Activated CD8-positive, alpha-beta memory T cell treated with anti-CD3 and anti-CD28 coated beads for 48 hours (primary cell): ENCODE data around the gene NPHS1.

Source experiments
- DNase-seq, 3 experiments: peaks; one replicate each; pipeline ENCODE4 v3.0.0-alpha.2; 2020; ENCODE audit warnings: low read depth in 2 of 3, low spot score in 2 of 3

The NPHS1 gene

DNA sequence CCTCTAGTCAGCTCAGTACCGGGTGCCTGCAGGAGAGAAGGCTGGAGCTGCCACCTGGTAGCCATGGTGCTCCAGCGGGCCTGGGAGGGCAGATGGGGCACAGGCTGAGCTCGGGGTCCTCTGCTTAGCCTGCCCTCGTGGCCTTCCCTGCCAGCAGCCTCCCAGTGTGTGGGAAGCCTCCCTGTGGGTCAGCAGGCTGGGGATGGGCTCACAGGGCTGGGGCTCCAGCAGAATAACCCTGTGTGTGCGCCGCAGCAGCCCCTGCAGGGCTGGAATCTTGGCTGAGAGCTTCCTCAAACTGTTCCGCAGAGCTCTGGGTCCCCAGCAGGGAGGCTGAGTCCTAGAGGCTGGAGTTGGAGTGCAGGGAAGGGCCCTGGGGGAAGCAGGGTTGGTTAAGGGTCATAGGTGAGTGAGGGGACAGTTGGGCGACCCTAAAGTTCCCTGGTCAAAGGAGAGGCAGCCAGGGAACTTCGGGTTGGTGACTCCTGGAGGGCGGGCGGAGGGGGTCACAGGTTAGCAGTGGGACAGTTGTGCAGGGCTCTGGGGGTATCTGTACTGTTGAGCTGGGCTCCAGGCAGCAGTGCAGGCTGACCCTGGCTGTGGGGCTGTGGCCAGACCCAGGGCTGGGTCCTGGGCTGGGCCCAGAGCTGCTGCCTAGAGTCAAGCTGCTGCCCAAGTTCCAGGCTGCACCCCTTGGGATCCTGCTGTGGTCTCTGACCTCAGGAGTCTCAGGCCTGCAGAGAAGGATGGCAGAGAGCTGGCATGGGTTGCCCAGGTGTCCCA, 62.9 kb downstream of the NPHS1 start:
- no peak for DNase-seq

GRCh38 chr19:35788205-35788960, 63.9 kb downstream of the NPHS1 start:
- no peak for DNase-seq

DNA sequence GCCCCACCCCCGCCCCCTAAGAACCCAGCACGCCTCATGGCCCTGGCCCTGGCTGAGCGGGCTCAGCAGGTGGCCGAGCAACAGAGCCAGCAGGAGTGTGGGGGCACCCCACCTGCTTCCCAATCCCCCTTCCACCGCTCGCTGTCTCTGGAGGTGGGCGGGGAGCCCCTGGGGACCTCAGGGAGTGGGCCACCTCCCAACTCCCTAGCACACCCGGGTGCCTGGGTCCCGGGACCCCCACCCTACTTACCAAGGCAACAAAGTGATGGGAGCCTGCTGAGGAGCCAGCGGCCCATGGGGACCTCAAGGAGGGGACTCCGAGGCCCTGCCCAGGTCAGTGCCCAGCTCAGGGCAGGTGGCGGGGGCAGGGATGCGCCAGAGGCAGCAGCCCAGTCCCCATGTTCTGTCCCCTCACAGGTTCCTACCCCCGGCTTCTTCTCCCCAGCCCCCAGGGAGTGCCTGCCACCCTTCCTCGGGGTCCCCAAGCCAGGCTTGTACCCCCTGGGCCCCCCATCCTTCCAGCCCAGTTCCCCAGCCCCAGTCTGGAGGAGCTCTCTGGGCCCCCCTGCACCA, 65.0 kb downstream of the NPHS1 start:
- DNase-seq = no peak

DNA sequence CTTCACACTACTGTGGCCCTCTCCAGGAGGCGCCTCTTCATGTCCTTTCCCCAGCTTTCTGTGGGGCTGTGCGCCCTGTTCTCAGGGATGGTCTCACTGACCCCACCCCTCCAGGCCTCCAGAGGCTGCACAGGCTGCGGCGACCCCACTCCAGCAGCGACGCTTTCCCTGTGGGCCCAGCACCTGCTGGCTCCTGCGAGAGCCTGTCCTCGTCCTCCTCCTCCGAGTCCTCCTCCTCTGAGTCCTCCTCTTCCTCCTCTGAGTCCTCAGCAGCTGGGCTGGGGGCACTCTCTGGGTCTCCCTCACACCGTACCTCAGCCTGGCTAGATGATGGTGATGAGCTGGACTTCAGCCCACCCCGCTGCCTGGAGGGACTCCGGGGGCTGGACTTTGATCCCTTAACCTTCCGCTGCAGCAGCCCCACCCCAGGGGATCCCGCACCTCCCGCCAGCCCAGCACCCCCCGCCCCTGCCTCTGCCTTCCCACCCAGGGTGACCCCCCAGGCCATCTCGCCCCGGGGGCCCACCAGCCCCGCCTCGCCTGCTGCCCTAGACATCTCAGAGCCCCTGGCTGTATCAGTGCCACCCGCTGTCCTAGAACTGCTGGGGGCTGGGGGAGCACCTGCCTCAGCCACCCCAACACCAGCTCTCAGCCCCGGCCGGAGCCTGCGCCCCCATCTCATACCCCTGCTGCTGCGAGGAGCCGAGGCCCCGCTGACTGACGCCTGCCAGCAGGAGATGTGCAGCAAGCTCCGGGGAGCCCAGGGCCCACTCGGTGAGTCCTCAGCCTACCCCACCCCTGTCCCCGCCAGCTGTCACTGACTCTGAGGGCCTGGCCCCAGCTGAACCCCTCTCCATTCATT, 65.8 kb downstream of the NPHS1 start:
- DNase-seq = no peak

- no peak for DNase-seq
These were observed 67.0 kb downstream of the NPHS1 start for GRCh38 chr19:35785339-35785627.

GRCh38 chr19:35784503-35785338, 67.6 kb downstream of the NPHS1 start:
- no peak for DNase-seq

DNA sequence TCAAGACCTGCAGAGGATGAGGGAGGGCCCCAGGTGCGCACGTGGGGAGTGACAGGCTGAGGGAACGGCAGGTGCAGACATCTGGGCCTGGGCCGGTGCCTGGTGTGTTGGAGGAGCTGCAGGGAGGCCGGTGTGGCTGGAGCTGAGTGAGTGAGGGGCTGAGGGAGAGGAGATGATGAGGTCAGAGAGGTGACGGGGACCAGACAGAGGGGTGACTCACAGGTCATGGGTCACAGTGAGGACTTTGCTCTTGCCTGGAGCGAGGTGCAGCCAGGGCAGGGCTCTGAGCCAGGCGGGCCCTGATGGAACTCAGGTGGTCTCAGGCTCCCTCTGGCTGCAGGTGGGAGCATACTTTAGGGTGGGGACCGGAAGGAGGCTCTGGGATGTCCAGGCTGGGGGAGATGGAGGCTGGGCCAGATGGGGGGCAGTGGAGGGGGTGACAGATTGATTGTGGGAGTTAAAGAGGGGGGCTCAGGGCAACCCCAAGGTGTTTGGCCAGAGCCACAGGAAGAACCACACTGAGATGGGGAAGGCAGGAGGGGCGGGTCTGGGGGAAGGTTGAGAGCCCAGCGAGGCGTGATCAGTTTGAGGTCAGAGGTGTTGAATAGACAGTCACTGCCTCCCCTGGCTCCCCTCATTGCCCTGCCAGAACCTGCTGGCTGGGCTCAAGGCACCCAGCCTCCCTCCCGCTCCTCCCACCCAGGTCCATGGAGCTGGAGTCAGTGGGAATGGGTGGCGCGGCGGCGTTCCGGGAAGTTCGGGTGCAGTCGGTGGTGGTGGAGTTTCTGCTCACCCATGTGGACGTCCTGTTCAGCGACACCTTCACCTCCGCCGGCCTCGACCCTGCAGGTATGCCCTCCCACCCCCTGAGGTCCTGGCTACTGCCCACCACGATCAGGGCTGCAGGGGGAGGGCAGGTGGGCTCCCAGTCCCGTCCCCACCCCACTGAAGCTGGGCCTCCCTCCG, 68.6 kb downstream of the NPHS1 start:
- no peak for DNase-seq

DNA sequence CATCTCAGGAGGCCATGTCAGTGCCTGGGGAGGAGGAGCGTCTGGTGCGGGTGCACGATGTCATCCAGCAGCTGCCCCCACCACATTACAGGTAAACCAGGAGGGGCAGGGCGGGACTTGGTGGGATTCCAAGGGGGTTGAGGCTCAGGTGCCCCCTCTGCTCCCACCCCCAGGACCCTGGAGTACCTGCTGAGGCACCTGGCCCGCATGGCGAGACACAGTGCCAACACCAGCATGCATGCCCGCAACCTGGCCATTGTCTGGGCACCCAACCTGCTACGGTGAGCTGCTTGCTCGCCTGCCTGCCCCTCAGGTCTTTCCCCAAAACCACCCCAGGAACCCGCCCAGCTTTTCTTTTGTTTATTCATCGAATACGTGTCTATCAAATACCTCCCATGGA, 69.7 kb downstream of the NPHS1 start:
- DNase-seq = no peak

DNA sequence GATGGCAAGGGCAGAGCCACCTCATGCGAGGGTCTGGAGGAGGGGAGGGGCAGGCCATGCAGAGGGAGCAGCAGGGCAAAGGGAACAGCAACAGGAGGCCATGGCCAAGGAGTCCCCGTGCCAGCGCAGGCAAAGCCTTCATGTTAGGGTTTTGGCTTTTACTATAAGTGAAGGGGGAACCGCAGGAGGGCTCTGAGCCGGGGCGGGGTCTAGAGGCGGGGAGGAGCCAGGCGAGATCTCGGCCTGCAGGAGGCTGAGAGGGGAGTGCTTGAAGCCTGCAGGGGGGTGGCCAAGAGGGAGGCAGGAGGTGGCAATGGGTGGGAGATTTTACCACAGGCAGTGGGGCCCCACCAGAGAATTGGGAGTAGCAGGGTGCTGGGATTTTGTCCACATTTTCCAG, 70.7 kb downstream of the NPHS1 start:
- no peak for DNase-seq

DNA sequence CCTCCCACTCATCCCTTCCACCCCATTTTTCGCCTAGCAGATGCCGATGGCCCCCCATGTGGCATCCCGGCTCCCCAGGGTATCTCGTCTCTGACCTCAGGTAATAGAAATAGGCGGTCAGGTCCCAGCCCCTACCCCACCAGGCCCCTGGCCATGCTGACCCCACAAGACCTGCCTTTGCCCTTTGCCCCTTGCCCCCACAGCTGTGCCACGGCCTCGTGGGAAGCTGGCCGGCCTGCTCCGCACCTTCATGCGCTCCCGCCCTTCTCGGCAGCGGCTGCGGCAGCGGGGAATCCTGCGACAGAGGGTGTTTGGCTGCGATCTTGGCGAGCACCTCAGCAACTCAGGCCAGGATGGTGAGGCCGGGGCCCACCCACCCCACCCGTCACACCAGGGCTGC, 71.6 kb downstream of the NPHS1 start:
- DNase-seq = no peak

DNA sequence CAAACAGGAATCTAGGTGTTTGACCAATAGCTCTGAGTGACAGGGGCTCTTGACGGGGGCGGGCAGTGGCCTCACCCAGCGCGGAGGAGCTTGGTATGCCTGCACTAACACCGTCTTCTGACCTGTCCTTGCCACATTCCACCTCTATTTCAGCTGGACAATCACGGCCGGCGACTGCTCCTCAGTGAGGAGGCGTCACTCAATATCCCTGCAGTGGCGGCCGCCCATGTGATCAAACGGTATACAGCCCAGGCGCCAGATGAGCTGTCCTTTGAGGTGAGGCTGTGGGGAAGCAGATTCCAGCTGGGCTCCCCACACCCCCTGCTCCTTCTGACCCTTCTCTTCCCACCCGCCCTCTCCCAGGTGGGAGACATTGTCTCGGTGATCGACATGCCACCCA, 72.2 kb downstream of the NPHS1 start:
- DNase-seq = no peak

GRCh38 chr19:35779033-35779432, 73.3 kb downstream of the NPHS1 start:
- no peak for DNase-seq

DNA sequence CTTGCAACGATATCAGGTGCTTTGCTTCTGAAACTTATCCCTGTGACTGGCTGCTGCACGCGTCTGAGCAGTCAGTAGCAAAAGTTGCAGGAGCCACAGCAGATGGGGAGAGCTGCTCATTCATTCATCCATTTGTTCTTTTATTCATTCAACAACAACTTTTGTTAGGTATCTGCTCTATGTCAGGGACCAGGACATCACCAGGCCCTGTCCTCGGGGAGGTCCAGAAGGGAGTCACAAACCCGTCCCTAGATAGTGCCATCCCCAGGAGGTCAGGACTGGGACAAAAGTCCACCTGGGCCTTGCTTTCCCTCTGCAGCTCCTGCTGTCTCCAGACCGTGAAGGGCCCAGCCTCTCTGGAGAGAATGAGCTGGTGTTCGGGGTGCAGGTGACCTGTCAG, 74.3 kb downstream of the NPHS1 start:
- no peak for DNase-seq

DNA sequence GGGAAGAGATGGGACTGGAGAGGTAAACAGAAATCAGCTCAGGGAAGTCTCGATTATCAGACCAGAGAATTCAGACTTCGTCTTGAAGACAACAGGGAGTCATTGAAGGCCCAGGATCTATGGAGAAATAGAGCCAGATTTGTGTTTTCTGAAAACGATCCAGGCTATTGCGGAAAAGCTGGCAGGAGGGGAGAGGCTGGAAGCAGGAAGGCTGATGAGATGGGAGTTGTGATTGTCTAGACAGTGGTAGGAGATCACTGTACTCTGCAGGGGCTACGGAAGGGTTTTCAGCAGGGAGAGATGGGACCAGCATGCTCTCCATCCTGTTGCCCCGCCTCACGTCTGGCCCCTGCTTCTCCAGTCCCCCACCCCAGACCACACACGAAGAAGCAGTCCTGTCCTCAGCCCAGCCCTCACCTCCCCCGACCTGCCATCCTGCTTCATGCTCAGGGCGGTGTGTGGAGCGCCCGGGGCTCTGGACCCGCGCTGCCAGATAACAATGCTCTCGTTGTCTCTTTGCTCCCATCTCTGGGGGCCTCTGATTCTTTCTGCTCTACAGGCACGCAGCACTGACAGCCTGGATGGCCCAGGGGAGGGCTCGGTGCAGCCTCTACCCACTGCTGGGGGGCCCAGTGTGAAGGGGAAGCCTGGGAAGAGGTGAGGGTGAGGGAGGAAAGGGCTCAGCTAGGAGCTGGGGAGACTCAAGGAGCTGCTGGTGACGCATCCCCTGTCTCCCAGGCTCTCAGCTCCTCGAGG, 75.0 kb downstream of the NPHS1 start:
- no peak for DNase-seq

DNA sequence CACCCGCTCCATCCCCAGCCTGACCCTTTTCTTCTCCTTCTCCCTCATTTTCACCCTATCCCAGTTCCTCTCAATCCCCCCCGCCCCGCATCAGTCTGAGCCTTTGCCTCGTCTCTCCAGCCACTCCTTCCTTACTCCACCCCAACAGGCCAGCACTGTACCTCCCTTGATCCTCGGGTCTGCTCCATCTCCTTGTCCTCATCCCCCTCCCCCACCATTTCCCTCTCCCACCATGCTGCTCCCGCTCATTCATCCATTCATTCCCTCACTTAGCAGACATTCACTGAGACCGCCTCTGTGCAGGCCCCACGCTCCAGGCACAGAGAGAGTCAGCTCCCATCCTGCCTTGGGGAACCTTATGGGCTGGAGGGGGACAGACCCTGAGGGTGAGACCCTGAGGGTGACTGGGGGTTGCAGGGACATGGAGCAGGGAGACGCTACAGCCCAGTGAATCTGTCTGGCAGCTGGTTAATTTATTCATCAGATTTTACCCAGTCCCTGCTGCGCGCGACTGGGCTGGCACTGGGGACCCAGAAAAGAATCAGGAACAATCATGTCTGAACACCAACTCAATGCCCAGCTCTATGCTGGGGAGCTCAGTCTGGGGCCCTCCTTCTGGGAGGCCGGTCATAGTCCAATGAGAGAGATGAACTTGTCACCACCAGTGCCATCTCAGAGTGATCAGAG, 76.1 kb downstream of the NPHS1 start:
- DNase-seq = no peak
